SK-N-SH treated with all-trans-retinoic acid at 6 μM for 48 hours (cell line): ENCODE data around the gene LTV1.

Source experiments
- ATAC-seq: fragments of 200-7000 bp; cut with Tn5 transposase; 3 replicates; pipeline ENCODE4 v1.9.1; 2020; ENCODE audit warnings: mild to moderate bottlenecking, moderate library complexity
- ARNTL ChIP-seq: fragments of 450-650 bp; formaldehyde crosslinking; IDR thresholded peaks from 2 replicates; pipeline ENCODE4 v1.5.0; 2020; ENCODE audit warnings: low read depth, mild to moderate bottlenecking, moderate library complexity, borderline replicate concordance
- BACH2 ChIP-seq: fragments of 250-450 bp; sonication (Bioruptor Pico); IDR thresholded peaks from 2 replicates; pipeline ENCODE4 v1.9.0; 2021; ENCODE audit warnings: mild to moderate bottlenecking, borderline replicate concordance
- CSDC2 ChIP-seq: fragments of 250-450 bp; sonication (Bioruptor Pico); IDR thresholded peaks from 2 replicates; pipeline ENCODE4 v1.5.0; 2020; ENCODE audit warnings: mild to moderate bottlenecking, moderate library complexity
- CSRNP3 ChIP-seq: fragments of 250-450 bp; sonication (Bioruptor Pico); IDR thresholded peaks from 2 replicates; pipeline ENCODE4 v1.5.1; 2021; ENCODE audit warnings: mild to moderate bottlenecking, moderate library complexity
- ESRRG ChIP-seq: fragments of 250-450 bp; sonication (Bioruptor Pico); IDR thresholded peaks from 2 replicates; pipeline ENCODE4 v1.6.1; 2021; ENCODE audit warnings: mild to moderate bottlenecking
- GLIS3 ChIP-seq: fragments of 250-450 bp; sonication (Bioruptor Pico); IDR thresholded peaks from 2 replicates; pipeline ENCODE4 v1.5.0; 2020; ENCODE audit warnings: mild to moderate bottlenecking, moderate library complexity
- ISL1 ChIP-seq: fragments of 250-450 bp; sonication (Bioruptor Pico); IDR thresholded peaks from 2 replicates; pipeline ENCODE4 v2.1.2; 2022; ENCODE audit warnings: mild to moderate bottlenecking, moderate library complexity
- OSR1 ChIP-seq: fragments of 250-450 bp; sonication (Bioruptor Pico); IDR thresholded peaks from 2 replicates; pipeline ENCODE4 v1.8.0; 2022; ENCODE audit warnings: moderate library complexity, mild to moderate bottlenecking, inconsistent platforms
- PATZ1 ChIP-seq: fragments of 250-450 bp; sonication (Bioruptor Pico); IDR thresholded peaks from 2 replicates; pipeline ENCODE4 v1.8.0; 2020; ENCODE audit warnings: mild to moderate bottlenecking, moderate library complexity, borderline replicate concordance
- PPARA ChIP-seq: fragments of 250-450 bp; sonication (Bioruptor Pico); IDR thresholded peaks from 2 replicates; pipeline ENCODE4 v1.5.0; 2020; ENCODE audit warnings: mild to moderate bottlenecking, borderline replicate concordance
- RARB ChIP-seq: fragments of 250-450 bp; sonication (Bioruptor Pico); IDR thresholded peaks from 2 replicates; pipeline ENCODE4 v1.8.0; 2021; ENCODE audit warnings: mild to moderate bottlenecking, moderate library complexity
- SNAI2 ChIP-seq: fragments of 250-450 bp; sonication (Bioruptor Pico); IDR thresholded peaks from 2 replicates; pipeline ENCODE4 v1.5.0; 2020; ENCODE audit warnings: mild to moderate bottlenecking, moderate library complexity
- TCF4 ChIP-seq: fragments of 250-450 bp; sonication (Bioruptor Pico); IDR thresholded peaks from 2 replicates; pipeline ENCODE4 v1.8.0; 2021; ENCODE audit warnings: mild to moderate bottlenecking, moderate library complexity, borderline replicate concordance
- TOX ChIP-seq: fragments of 250-450 bp; sonication (Bioruptor Pico); IDR thresholded peaks from 2 replicates; pipeline ENCODE4 v1.8.0; 2021; ENCODE audit warnings: mild to moderate bottlenecking, moderate library complexity, borderline replicate concordance
- ZC3H10 ChIP-seq: fragments of 250-450 bp; sonication (Bioruptor Pico); IDR thresholded peaks from 2 replicates; pipeline ENCODE4 v1.5.1; 2021; ENCODE audit warnings: mild to moderate bottlenecking, moderate library complexity
- ZFP3 ChIP-seq: fragments of 250-450 bp; sonication (Bioruptor Pico); IDR thresholded peaks from 2 replicates; pipeline ENCODE4 v1.5.0; 2020; ENCODE audit warnings: mild to moderate bottlenecking, moderate library complexity
- ZFP30 ChIP-seq: fragments of 450-650 bp; formaldehyde crosslinking; IDR thresholded peaks from 2 replicates; pipeline ENCODE4 v1.5.0; 2022; ENCODE audit warnings: mild to moderate bottlenecking, moderate library complexity
- ZNF565 ChIP-seq: fragments of 450-650 bp; formaldehyde crosslinking; conservative IDR thresholded peaks from 2 replicates; pipeline ENCODE4 v1.5.0; 2020; ENCODE audit warnings: low read depth, mild to moderate bottlenecking, moderate library complexity
- ZNF70 ChIP-seq: fragments of 450-650 bp; formaldehyde crosslinking; IDR thresholded peaks from 2 replicates; pipeline ENCODE4 v1.5.0; 2020; ENCODE audit warnings: mild to moderate bottlenecking, moderate library complexity
- ZNF8 ChIP-seq: fragments of 450-650 bp; formaldehyde crosslinking; IDR thresholded peaks from 2 replicates; pipeline ENCODE4 v1.5.0; 2020; ENCODE audit warnings: mild to moderate bottlenecking, moderate library complexity
- TF ChIP-seq, protein P1 (sequence below): fragments of 250-450 bp; sonication (Bioruptor Pico); IDR thresholded peaks from 2 replicates; pipeline ENCODE4 v1.5.0; 2020; ENCODE audit warnings: mild to moderate bottlenecking, moderate library complexity
- TF ChIP-seq, protein P2 (sequence below): fragments of 250-450 bp; sonication (Bioruptor Pico); IDR thresholded peaks from 2 replicates; pipeline ENCODE4 v1.8.0; 2021; ENCODE audit warnings: low read depth, mild to moderate bottlenecking, moderate library complexity, borderline replicate concordance

The LTV1 gene

GRCh38 chr6:143828572-143828971, 14.6 kb upstream of the LTV1 start:
- ATAC-seq, result no peak
- TF ChIP-seq PPARA (no peak), ZC3H10 (CRISPR knock-in tag) (no peak), SNAI2 (CRISPR knock-in tag) (no peak), TOX (CRISPR knock-in tag) (no peak), CSRNP3 (CRISPR knock-in tag) (no peak), ISL1 (no peak), PATZ1 (CRISPR knock-in tag) (no peak), ZFP3 (CRISPR knock-in tag) (no peak), ESRRG (CRISPR knock-in tag) (no peak), CSDC2 (CRISPR knock-in tag) (no peak), RARB (CRISPR knock-in tag) (no peak), BACH2 (no peak), ZNF8 (CRISPR knock-in tag) (no peak), ZNF565 (CRISPR knock-in tag) (no peak), TCF4 (CRISPR knock-in tag) (no peak), ARNTL (CRISPR knock-in tag) (no peak), ZNF70 (CRISPR knock-in tag) (no peak), ZFP30 (CRISPR knock-in tag) (no peak)
- TF ChIP-seq, protein P1, sequence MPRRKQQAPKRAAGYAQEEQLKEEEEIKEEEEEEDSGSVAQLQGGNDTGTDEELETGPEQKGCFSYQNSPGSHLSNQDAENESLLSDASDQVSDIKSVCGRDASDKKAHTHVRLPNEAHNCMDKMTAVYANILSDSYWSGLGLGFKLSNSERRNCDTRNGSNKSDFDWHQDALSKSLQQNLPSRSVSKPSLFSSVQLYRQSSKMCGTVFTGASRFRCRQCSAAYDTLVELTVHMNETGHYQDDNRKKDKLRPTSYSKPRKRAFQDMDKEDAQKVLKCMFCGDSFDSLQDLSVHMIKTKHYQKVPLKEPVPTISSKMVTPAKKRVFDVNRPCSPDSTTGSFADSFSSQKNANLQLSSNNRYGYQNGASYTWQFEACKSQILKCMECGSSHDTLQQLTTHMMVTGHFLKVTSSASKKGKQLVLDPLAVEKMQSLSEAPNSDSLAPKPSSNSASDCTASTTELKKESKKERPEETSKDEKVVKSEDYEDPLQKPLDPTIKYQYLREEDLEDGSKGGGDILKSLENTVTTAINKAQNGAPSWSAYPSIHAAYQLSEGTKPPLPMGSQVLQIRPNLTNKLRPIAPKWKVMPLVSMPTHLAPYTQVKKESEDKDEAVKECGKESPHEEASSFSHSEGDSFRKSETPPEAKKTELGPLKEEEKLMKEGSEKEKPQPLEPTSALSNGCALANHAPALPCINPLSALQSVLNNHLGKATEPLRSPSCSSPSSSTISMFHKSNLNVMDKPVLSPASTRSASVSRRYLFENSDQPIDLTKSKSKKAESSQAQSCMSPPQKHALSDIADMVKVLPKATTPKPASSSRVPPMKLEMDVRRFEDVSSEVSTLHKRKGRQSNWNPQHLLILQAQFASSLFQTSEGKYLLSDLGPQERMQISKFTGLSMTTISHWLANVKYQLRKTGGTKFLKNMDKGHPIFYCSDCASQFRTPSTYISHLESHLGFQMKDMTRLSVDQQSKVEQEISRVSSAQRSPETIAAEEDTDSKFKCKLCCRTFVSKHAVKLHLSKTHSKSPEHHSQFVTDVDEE (CRISPR knock-in tag), result no peak

DNA sequence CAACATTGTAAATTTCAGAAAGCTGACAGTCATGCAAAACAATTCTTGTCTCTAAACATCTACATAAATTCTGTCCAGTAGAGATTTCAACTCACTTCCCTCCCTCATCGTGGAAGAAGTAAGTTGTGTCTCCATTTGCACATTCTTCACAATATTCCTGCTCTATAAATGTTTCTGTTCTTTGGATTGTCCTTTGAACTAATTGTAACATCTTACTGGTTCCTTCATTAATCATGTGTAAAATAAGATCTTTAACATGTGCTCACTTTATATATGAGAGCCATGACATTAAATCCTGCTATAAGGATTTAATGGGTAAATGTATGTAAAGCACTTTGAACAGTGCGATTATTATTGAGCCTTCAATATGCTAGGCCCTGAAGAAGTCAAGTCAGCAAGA, 7.0 kb upstream of the LTV1 start:
- TF ChIP-seq ISL1, result no peak
- TF ChIP-seq, protein P2, sequence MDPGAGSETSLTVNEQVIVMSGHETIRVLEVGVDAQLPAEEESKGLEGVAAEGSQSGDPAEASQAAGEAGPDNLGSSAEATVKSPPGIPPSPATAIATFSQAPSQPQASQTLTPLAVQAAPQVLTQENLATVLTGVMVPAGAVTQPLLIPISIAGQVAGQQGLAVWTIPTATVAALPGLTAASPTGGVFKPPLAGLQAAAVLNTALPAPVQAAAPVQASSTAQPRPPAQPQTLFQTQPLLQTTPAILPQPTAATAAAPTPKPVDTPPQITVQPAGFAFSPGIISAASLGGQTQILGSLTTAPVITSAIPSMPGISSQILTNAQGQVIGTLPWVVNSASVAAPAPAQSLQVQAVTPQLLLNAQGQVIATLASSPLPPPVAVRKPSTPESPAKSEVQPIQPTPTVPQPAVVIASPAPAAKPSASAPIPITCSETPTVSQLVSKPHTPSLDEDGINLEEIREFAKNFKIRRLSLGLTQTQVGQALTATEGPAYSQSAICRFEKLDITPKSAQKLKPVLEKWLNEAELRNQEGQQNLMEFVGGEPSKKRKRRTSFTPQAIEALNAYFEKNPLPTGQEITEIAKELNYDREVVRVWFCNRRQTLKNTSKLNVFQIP (CRISPR knock-in tag), result no peak
- no peak for TF ChIP-seq OSR1 (CRISPR knock-in tag)
- no peak for ATAC-seq

DNA sequence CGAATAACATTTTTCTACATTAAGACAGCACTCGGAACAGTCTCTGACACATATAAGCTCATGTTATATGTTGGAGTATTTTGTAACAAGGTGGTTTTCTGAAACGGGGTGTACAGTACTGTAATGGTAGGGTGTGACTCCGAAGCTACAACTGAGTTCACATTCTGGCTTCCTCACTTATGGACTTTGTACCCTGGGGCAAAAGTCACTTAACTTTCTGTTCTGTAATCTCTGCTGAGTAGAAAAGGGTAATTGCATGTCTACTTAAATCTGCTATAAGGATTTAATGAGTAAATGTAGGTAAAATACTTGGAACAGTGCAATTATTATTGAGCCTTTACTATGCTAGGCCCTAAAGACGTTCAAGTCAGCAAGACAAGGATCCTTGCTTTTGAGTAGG, 4.7 kb upstream of the LTV1 start:
- TF ChIP-seq SNAI2 (CRISPR knock-in tag) (no peak), RARB (CRISPR knock-in tag) (no peak), TCF4 (CRISPR knock-in tag) (no peak), ARNTL (CRISPR knock-in tag) (no peak), PATZ1 (CRISPR knock-in tag) (no peak), GLIS3 (CRISPR knock-in tag) (no peak), ISL1 (no peak), ZFP30 (CRISPR knock-in tag) (no peak), TOX (CRISPR knock-in tag) (no peak), CSRNP3 (CRISPR knock-in tag) (no peak), CSDC2 (CRISPR knock-in tag) (no peak)
- TF ChIP-seq, protein P1 (CRISPR knock-in tag), result no peak
- TF ChIP-seq, protein P2 (CRISPR knock-in tag), result no peak
- TF ChIP-seq, all 23 proteins: peak for 0
- ATAC-seq, result no peak
